GM21717 (cell line): ENCODE data around the gene B4GALNT2.
"Not testable (repeated sequence)": the region's sequence is repeated elsewhere in the genome, so short reads cannot be mapped to it uniquely, and the experiment has no call there.

Source experiments
- ATAC-seq: cut with Tn5 transposase; IDR thresholded peaks from one replicate; pipeline ENCODE4 v1.9.1; 2021; ENCODE audit warnings: mild to moderate bottlenecking, moderate library complexity; ENCODE audit not compliant: unreplicated experiment

The B4GALNT2 gene

DNA sequence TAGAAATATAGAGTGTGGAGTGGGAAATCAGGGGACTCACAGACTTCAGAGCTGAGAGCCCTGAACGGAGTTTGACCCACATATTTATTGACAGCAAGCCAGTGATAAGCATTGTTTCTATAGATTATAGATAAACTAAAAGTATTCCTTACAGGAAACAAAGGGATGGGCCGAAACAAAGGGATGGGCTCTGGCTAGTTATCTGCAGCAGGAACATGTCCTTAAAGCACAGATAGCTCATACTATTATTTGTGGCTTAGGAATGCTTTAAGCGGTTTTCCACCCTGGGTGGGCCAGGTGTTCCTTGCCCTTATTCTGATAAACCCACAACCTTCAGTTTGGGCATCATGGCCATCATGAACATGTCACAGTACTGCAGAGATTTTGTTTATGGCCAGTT lies 38.1 kb downstream of the B4GALNT2 start:
- ATAC-seq = not testable (repeated sequence)

DNA sequence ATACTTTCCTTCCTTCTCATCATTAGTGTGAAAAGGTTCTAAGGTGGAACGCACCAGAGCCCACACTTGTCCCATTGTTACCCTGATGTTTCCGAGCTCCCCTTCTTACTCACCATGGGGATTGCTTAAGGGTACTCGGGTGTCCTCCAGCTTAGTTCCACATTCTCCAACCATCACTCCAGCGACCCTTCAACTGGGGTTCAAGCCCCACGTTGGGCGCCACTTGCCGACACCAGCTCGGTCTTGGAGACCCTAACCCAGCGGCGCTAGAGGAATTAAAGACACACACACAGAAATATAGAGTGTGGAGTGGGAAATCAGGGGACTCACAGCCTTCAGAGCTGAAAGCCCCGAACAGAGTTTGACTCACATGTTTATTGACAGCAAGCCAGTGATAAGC lies 43.4 kb downstream of the B4GALNT2 start:
- not testable (repeated sequence) for ATAC-seq

- no peak for ATAC-seq
Measured at GRCh38 chr17:49180303-49180702, 47.7 kb downstream of the B4GALNT2 start.

- no peak for ATAC-seq
Measured at GRCh38 chr17:49180998-49181635, 48.5 kb downstream of the B4GALNT2 start.

DNA sequence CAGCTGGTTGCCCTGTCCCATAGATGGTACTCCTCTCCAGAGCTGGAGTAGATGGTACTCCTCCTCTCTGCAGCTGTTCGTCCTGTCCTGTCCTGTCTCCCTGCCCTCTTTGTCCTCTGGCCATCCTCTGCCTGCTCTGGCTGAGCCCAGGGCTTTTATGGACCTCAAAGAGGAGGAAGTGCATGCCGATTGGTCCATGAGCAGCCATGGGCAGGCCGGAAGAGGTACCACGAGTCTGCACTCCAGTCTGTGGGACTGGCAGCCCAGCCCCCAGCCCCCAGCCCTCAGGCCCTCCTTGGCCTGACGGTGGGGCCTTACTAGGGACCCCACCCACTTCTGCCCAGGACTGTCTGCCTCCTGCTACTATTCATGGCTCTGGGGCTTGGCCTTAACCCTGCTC lies 50.8 kb downstream of the B4GALNT2 start:
- no peak for ATAC-seq

DNA sequence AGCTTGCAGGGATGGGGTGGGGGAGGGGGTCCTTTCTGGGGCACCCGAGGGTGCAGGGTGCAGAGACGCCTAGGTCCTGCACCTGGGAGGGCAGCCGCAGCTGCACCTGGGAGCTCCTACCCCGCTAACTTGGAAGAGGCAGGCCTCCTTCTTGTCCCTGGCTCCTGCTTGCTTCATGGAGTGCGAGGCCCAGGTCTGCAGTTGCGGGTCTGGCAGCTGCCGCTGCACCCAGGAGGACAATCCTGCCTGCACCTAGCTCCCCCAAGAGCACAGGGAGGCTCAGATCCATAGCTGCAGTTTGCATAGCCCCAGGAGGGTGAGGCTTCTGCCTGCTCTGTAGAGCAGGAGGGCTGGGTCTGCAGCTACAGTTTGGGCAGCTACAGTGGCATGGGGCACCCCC lies 51.2 kb downstream of the B4GALNT2 start:
- no peak for ATAC-seq

- ATAC-seq = not testable (repeated sequence)
Measured at GRCh38 chr17:49184522-49184921, 52.0 kb downstream of the B4GALNT2 start.

- not testable (repeated sequence) for ATAC-seq
Measured at GRCh38 chr17:49185381-49185780, 52.8 kb downstream of the B4GALNT2 start.

DNA sequence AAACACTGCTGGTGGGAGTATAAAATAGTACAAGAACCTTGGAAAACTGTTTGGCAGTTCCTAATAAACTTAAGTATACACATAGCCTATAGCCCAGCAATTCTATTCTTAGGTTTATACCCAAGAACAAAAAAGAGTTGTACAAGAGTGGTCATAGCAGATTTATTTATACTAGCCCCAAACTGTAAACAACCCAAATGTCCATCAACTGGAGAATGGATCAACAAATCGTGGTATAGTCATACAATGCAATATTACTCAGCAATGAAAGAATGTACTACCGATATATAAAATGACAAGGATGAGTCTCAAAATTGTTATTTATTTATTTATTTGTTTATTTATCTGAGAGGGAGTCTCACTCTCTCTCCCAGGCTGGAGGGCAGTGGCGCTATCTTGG lies 54.7 kb downstream of the B4GALNT2 start:
- no peak for ATAC-seq

DNA sequence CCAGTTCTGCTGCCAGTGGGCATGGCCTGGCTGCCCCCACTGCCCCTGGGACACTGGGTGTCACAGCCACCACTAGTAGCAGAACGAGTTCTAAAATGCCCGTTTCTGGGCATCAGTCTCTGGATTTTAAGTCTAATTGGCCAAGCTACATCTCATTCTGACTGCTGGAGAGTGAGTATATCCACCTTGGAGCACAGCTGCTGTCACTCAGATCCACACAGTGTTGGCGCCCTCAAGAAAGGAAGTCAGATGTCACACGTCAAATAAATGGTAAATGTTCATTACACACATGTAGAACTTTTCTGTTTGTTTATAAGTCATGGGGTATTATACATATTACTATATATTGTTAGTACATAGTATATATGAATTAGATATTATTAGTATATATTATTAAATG lies 58.4 kb downstream of the B4GALNT2 start:
- ATAC-seq = no peak

- ATAC-seq = peak; percentile 4
Measured at GRCh38 chr17:49191409-49191916, 58.9 kb downstream of the B4GALNT2 start.

DNA sequence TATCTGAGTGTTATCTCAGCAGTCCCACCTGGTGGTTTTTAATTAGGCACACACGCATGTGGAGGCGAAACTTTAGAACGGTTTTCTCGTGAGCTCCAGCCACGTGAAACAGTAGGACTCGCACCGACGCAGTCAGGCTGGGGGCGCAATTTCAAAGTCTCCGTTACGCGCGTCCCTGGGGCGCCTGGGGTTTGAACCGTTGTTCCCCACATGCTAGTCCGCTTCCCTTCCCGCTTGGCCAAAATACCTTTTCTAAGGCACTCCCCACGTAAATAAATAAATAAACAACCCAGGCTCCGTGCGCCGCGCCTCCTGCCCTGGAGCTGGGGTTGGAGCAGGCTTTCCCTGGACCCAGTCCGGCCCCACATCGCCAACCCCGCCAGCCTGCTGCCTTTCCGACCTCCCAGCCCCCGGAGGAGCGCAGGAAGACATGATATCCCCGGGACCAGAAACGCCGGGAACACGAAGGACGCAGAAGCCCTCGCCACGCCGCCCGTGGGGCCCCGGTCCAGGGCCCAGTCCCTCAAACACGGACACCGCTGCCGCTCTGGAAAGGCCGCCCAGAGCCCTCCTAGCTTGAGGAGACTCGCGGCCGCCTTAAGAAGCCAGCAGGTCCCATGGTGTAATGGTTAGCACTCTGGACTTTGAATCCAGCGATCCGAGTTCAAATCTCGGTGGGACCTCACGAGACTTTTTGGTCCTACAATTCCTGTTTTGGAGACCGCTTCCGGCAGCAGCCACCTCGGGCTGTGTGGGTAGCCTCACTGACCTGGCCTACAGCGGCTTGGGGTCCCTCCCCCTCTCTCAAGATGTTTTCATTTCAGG lies 59.6 kb downstream of the B4GALNT2 start:
- peak; percentile 49 for ATAC-seq

GRCh38 chr17:49193513-49194296 lies 61.1 kb downstream of the B4GALNT2 start:
- ATAC-seq = no peak

DNA sequence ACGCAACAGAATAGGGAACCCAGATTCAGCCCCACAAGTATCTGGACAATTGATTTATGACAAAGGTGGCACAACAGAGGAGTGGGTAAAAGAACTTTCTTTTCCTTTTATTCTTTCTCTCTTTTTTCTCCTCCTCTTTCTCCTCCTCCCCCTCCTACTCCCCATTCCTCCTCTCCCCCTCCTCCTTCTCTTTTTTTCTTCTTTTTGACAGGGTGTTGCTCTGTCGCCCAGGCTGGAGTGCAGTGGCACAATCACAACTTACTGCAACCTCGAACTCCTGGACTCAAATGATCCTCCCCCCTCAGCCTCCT lies 61.7 kb downstream of the B4GALNT2 start:
- no peak for ATAC-seq

DNA sequence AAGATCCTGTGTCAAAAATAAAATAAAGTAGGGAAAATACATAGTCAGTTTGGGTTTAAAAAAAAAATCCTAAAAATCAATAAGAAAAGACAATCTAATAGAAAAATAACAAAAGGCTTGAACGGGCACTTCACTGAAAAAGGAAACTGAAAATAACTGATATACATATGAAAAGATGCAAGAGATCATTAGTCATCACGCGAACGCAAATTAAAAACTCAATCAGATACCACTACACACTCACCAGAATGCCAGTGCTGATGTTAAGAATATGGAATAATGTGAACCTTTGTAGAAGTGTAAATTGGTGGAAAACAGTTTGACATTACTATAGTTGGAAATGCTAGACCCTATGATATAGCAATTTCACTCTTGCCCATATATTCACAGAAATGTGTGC lies 63.2 kb downstream of the B4GALNT2 start:
- no peak for ATAC-seq

DNA sequence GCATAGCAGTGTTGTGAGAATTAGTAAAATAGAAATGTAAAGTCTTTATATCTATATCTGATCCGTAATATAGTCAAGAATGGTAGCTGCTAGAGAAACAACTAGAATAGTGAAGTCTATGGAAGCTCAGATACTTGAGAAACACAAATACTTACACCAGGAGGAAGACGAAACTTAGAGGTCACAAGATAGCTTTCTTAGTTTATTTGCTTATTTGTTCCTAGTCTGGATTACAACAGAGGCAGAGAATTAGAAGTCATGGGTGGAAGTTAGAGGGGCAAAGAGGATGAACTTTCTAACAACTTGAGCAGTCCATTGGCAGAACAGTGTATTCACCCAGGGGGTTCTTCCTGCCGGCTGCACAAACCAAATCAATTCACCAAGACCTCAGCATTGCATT lies 64.0 kb downstream of the B4GALNT2 start:
- ATAC-seq = no peak

DNA sequence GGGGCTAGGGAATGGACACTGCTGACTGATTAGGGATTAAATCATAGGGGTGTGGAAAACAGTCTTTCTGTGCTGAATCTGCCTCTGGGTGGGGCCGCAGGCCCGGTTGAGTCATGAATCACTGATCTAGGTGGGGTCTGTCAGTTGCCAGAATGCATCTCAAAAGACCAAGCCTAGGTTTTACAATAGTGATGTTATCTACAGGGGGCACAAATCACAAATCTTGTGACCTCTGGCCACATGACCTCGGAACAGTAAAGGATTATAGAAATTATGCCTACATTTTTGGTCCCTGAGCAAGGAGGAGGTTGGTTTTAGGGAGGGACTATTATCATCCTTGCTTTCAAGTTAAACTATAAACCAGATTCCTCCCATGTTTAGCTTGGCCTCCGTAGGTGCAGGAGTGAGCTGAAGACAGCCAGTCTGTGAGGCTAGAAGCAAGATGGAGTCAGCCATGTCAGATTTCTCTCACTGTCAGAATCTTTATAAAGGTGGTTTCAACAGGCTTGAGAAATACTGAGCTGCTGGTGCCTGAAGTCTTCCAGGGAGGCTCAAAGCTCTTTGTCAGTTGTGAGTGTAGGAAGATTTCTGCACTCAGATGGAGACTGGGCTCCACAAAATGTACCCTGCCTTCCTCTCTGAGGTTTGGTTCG lies 64.9 kb downstream of the B4GALNT2 start:
- no peak for ATAC-seq

DNA sequence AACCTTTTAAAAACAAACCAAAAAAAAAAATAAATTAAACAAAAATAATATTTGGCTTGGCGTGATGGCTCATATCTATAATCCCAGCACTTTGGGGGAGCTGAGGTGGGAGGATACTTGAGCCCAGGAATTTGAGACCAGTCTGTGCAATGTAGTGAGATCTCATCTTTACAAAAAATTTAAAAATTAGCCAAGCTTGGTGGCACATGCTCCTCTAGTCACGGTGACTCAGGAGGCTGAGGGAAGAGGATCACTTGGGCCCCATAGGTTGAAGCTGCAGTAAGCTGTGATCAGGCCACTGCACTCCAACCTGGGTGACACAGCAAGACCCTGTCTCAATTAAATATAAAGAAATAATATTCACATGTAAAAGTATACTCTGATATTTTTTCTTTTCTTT lies 65.6 kb downstream of the B4GALNT2 start:
- ATAC-seq = no peak

GRCh38 chr17:49200423-49201083 lies 68.0 kb downstream of the B4GALNT2 start:
- no peak for ATAC-seq

- no peak for ATAC-seq
Measured at GRCh38 chr17:49201481-49201927, 68.9 kb downstream of the B4GALNT2 start.
